GM19324 (cell line): ENCODE results near the gene DTX3.

Experiments used
- ATAC-seq: cut with Tn5 transposase; IDR thresholded peaks from one replicate; pipeline ENCODE4 v1.9.1; 2021; ENCODE audit warnings: mild to moderate bottlenecking, moderate library complexity; ENCODE audit not compliant: unreplicated experiment, low FRiP score

Gene DTX3

GRCh38 chr12:57605811-57606311 is 1.2 kb downstream of the DTX3 start:
- no peak for ATAC-seq

- no peak for ATAC-seq
These were observed 1.8 kb downstream of the DTX3 start for GRCh38 chr12:57606399-57606798.

GRCh38 chr12:57606821-57607220 is 2.2 kb downstream of the DTX3 start:
- no peak for ATAC-seq

- no peak for ATAC-seq
These were observed 3.5 kb downstream of the DTX3 start for GRCh38 chr12:57607958-57608663.

- no peak for ATAC-seq
These were observed 4.6 kb downstream of the DTX3 start for GRCh38 chr12:57609101-57609780.

GRCh38 chr12:57609781-57610553 is 5.3 kb downstream of the DTX3 start:
- ATAC-seq: no peak

- ATAC-seq: no peak
These were observed 6.0 kb downstream of the DTX3 start for GRCh38 chr12:57610554-57611107.

- ATAC-seq: no peak
These were observed 6.6 kb downstream of the DTX3 start, which contains the start of gene ARHGEF25 for GRCh38 chr12:57611108-57611826. TSS of gene ARHGEF25 (plus strand) at chr12:57611435. CDS start at chr12:57611895, 460 bp downstream.

GRCh38 chr12:57611827-57612710 is 7.4 kb downstream of the DTX3 start:
- no peak for ATAC-seq

- ATAC-seq: no peak
These were observed 8.2 kb downstream of the DTX3 start for GRCh38 chr12:57612711-57613426.

- no peak for ATAC-seq
These were observed 8.9 kb downstream of the DTX3 start for GRCh38 chr12:57613427-57614109.

- no peak for ATAC-seq
These were observed 9.7 kb downstream of the DTX3 start for GRCh38 chr12:57614178-57614947.

GRCh38 chr12:57614948-57615500 is 10.4 kb downstream of the DTX3 start:
- no peak for ATAC-seq

- ATAC-seq: no peak
These were observed 11.0 kb downstream of the DTX3 start for GRCh38 chr12:57615637-57616036.

GRCh38 chr12:57616383-57617101 is 11.9 kb downstream of the DTX3 start:
- ATAC-seq: no peak

- no peak for ATAC-seq
These were observed 13.3 kb downstream of the DTX3 start for GRCh38 chr12:57617942-57618341.
